OCI-LY7 (cell line): Measurements from ENCODE around the gene ERICH3. TPM values are rescaled to one million over a fixed set of nuclear protein-coding genes. Genes with fewer than 3 reads are reported as not detected.

Source experiments
- BruUV-seq: library from RNA; stranded (reverse); fragments of 400-500 nt; replicated peaks from 2 replicates; lab custom pipeline; 2021; lab: Mats Ljungman, UMichigan
- CTCF ChIA-PET: fragments of 300-600 bp; sonication (Branson Sonifier 250); formaldehyde crosslinking; loops from one replicate; lab custom pipeline; 2022; ENCODE audit warnings: antibody characterized with exemption; ENCODE audit not compliant: unreplicated experiment; lab: Charles Lee
- POLR2A ChIA-PET: fragments of 300-600 bp; sonication (Branson Sonifier 250); formaldehyde crosslinking; loops from one replicate; lab custom pipeline; 2022; ENCODE audit warnings: antibody characterized with exemption; lab: Charles Lee
- DNase-seq: peaks from one replicate; pipeline ENCODE4 v3.0.0-alpha.2; 2015; ENCODE audit warnings: low spot score
- H2AFZ ChIP-seq: fragments of 200-600 bp; sonication (generic), shearing (Covaris generic); 2 replicates; pipeline ENCODE4 v1.6.1; 2014; ENCODE audit warnings: mild to moderate bottlenecking, antibody characterized with exemption, low read length, moderate library complexity
- H3K27ac ChIP-seq: fragments of 200-600 bp; sonication (generic); 2 replicates; pipeline ENCODE4 v1.5.1; 2014; ENCODE audit warnings: mixed run types, low read depth, mild to moderate bottlenecking, moderate library complexity, low read length, inconsistent platforms; ENCODE audit not compliant: poor library complexity, severe bottlenecking
- H3K36me3 ChIP-seq: fragments of 200-600 bp; sonication (generic); 2 replicates; pipeline ENCODE4 v1.6.1; 2014; ENCODE audit warnings: mild to moderate bottlenecking, antibody characterized with exemption, low read length, moderate library complexity, mixed read lengths; ENCODE audit not compliant: insufficient read depth
- H3K4me1 ChIP-seq: fragments of 200-600 bp; sonication (generic); 2 replicates; pipeline ENCODE4 v1.5.1; 2014; ENCODE audit warnings: mild to moderate bottlenecking, low read length; ENCODE audit not compliant: insufficient read depth, poor library complexity, severe bottlenecking
- H3K4me2 ChIP-seq: fragments of 200-600 bp; sonication (generic); 2 replicates; pipeline ENCODE4 v1.6.1; 2014; ENCODE audit warnings: mild to moderate bottlenecking, low read length
- H3K4me3 ChIP-seq: fragments of 200-600 bp; sonication (generic); 2 replicates; pipeline ENCODE4 v1.5.1; 2014; ENCODE audit warnings: mild to moderate bottlenecking, low read depth, low read length; ENCODE audit not compliant: poor library complexity, severe bottlenecking
- H3K79me2 ChIP-seq: fragments of 200-600 bp; sonication (generic); 2 replicates; pipeline ENCODE4 v1.6.1; 2016; ENCODE audit warnings: low read depth, mild to moderate bottlenecking, low read length, moderate library complexity, mixed read lengths; ENCODE audit not compliant: insufficient read depth
- H3K9me2 ChIP-seq: fragments of 200-600 bp; sonication (generic); 2 replicates; pipeline ENCODE4 v1.6.1; 2016; ENCODE audit warnings: mild to moderate bottlenecking, low read length, mixed read lengths; ENCODE audit not compliant: insufficient read depth
- H3K9me3 ChIP-seq: fragments of 200-600 bp; sonication (generic); 2 replicates; pipeline ENCODE4 v1.6.1; 2014; ENCODE audit warnings: mild to moderate bottlenecking, mixed run types, low read length, mixed read lengths
- H4K20me1 ChIP-seq: fragments of 200-600 bp; sonication (generic); 2 replicates; pipeline ENCODE4 v1.6.1; 2014; ENCODE audit warnings: mild to moderate bottlenecking, antibody characterized with exemption, low read length, moderate library complexity, mixed read lengths; ENCODE audit not compliant: insufficient read depth
- CTCF ChIP-seq: fragments of 200-600 bp; sonication (generic); conservative IDR thresholded peaks from 2 replicates; pipeline ENCODE4 v1.5.1; 2014; ENCODE audit warnings: mild to moderate bottlenecking, antibody characterized with exemption, low read length, moderate library complexity, mixed read lengths
- EZH2phosphoT487 ChIP-seq: fragments of 200-600 bp; sonication (generic); IDR thresholded peaks from 2 replicates; pipeline ENCODE4 v1.6.1; 2018; ENCODE audit warnings: low read depth, borderline replicate concordance, mild to moderate bottlenecking, mixed run types, antibody characterized with exemption, low read length, moderate library complexity, mixed read lengths
- intact Hi-C: fragments of 100-400 bp; cut with micrococcal nuclease; formaldehyde crosslinking; loops from one replicate; pipeline ENCODE4 v1.10.0; 2022; ENCODE audit not compliant: unreplicated experiment
- total RNA-seq, 2 experiments: library from RNA; depleted of rRNA in 1 of 2; stranded (reverse); fragments of >200 nt in 1 of 2; shearing (Covaris generic) in 1 of 2; gene quantifications; 2 replicates each; pipeline ENCODE4 v1.2.3, GENCODE V29; 2014 to 2022

Gene ERICH3
- total RNA-seq, 2 experiments from 2014 or later, result not detected

DNA sequence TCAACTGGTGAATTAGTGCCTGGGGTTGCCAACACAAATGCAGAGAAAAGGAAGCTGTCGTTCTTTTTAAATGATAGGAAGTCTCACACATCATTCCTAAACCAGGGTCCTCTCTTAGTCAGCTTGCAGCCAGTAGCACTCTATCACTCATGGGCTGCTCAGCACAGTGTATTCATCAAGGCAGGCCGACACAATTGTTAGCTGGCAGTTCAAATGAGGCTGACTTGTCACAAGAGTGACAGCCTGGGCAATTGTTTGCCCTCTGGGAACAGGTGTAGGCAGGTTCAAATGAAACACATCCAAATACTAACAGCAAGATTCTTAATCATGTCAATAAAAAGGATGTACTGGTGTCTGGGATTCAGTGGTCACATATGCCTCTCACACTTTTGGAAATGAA lies 76.9 kb downstream of the ERICH3 start:
- no peak for DNase-seq
- H3K4me3 ChIP-seq, result no peak overlapping the region
- no peak overlapping the region for H3K27ac ChIP-seq
- no TSS peak for BruUV-seq
- H2AFZ ChIP-seq, result no peak overlapping the region
- no peaks in the 10 kb centered on the region for H3K9me2 ChIP-seq
- H3K4me1 ChIP-seq, result no peaks in the 10 kb centered on the region
- no peaks in the 10 kb centered on the region for H3K36me3 ChIP-seq
- intact Hi-C loops, result no loop called here
- H3K79me2 ChIP-seq, result no peaks in the 10 kb centered on the region
- no peak overlapping the region for H3K4me2 ChIP-seq
- no peak for TF ChIP-seq EZH2phosphoT487
- TF ChIP-seq CTCF, result no peak
- H3K9me3 ChIP-seq, result no peaks in the 10 kb centered on the region
- CTCF ChIA-PET, result no interaction called here
- POLR2A ChIA-PET, result no interaction called here
- no peaks in the 10 kb centered on the region for H4K20me1 ChIP-seq

GRCh38 chr1:74593887-74594866 lies 79.4 kb downstream of the ERICH3 start:
- Histone ChIP-seq H3K4me1 (no peaks in the 10 kb centered on the region), H3K4me2 (no peak overlapping the region), H3K9me3 (no peaks in the 10 kb centered on the region), H2AFZ (no peak overlapping the region), H3K36me3 (no peaks in the 10 kb centered on the region), H3K4me3 (no peak overlapping the region), H3K27ac (no peak overlapping the region), H3K9me2 (no peaks in the 10 kb centered on the region), H3K79me2 (no peaks in the 10 kb centered on the region), H4K20me1 (no peaks in the 10 kb centered on the region)
- intact Hi-C loops, result no loop called here
- ChIA-PET CTCF (no interaction called here), POLR2A (interaction anchor here (0.7 to 1.2 kb wide), 3 partner anchors 10 to 126 kb away, joined by 3 to 4 read pairs (median 3); no protein-coding TSS in a partner anchor)
- TF ChIP-seq CTCF (no peak), EZH2phosphoT487 (no peak)
- BruUV-seq, result no TSS peak
- no peak for DNase-seq
